NCI-H2029 (cell line): ENCODE data around the gene EDDM13.
"Not testable (repeated sequence)": the region's sequence is repeated elsewhere in the genome, so short reads cannot be mapped to it uniquely, and the experiment has no call there.

ENCODE experiments used
- DNase-seq: peaks from one replicate; lab custom pipeline; 2025; lab: John Stamatoyannopoulos, UW

Gene EDDM13

GRCh38 chr19:56321989-56322440, 49.5 kb downstream of the EDDM13 start:
- DNase-seq, result no peak

GRCh38 chr19:56324436-56324835, 51.9 kb downstream of the EDDM13 start:
- no peak for DNase-seq

- DNase-seq, result no peak
Observed at GRCh38 chr19:56332695-56333094, 60.1 kb downstream of the EDDM13 start.

DNA sequence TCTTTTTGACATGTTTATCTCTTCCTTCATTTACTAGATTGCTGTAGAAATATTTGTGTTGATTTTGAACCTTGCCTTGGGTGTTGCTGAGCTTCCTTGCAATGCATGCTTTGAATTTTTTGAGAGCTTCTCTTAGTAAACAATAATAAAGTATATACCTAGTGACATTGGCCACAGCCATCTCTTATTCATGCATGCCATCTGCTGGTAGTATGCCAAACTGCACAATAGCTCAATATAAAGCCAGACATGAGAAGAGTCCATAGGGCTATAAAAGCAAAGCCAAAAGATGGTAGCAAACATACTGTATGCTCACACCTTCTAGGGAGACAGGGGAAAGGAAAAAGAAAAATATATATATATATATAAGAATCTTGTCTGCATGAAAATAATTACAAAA, 61.0 kb downstream of the EDDM13 start:
- peak; percentile 40 for DNase-seq

DNA sequence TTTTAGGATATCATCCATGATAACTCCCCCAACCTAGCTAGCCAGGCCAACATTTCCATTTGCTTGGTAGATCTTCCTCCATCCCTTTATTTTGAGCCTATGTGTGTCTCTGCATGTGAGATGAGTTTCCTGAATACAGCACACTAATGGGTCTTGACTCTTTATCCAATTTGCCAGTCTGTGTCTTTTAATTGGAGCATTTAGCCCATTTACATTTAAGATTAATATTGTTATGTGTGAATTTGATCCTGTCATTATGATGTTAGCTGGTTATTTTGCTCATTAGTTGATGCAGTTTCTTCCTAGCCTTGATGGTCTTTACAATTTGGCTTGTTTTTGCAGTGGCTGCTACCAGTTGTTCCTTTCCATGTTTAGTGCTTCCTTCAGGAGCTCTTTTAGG, 62.8 kb downstream of the EDDM13 start:
- DNase-seq, result not testable (repeated sequence)

DNA sequence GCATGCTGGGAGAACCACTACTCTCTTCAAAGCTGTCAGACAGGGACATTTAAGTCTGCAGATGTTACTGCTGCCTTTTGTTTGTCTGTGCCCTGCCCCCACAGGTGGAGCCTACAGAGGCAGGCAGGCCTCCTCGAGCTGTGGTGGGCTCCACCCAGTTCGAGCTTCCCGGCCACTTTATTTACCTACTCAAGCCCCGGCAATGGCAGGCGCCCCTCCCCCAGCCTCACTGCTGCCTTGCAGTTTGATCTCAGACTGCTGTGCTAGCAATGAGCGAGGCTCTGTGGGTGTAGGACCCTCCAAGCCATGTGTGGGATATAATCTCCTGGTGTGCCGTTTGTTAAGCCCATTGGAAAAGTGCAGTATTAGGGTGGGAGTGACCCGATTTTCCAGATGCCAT, 64.5 kb downstream of the EDDM13 start:
- DNase-seq, result not testable (repeated sequence)

DNA sequence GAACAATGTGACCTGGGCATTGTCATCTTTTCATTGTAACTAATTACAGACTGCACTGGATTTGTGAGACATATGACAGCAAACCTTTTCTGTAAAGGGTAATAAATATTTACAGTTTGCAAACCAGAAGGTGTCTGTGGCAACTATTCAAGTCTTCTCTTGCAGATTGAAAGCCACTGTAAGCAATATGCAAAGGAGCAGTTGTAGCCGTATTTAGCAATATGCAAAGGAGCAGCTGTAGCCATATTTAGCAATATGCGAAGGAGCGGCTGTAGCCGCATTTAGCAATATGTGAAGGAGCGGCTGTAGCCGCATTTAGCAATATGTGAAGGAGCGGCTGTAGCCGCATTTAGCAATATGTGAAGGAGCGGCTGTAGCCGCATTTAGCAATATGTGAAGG, 66.5 kb downstream of the EDDM13 start:
- not testable (repeated sequence) for DNase-seq

DNA sequence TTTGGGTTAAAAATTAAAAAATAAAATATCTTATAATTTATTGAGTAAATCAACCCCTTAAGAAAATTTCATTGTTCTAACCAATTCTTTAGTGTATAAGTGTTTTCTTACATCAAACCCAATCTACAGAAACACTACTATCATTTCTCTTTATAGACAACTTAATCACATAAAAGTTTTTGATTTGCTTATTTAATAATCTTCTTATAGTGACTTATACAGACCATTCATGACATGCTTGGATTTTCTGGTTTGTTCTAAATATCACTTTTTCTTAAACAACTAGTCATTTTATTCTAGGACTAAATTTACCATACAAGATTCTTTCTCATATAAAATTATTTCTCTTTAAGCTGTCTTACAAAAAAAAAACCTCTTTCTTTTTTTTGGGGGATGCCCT, 69.4 kb downstream of the EDDM13 start:
- DNase-seq, result no peak

- DNase-seq, result no peak
Observed at GRCh38 chr19:56347163-56347778, 74.7 kb downstream of the EDDM13 start.

GRCh38 chr19:56348289-56348877, 75.8 kb downstream of the EDDM13 start:
- no peak for DNase-seq

GRCh38 chr19:56350416-56351045, 78.0 kb downstream of the EDDM13 start:
- peak; percentile 4 for DNase-seq

- no peak for DNase-seq
Observed at GRCh38 chr19:56351208-56351607, 78.7 kb downstream of the EDDM13 start.

DNA sequence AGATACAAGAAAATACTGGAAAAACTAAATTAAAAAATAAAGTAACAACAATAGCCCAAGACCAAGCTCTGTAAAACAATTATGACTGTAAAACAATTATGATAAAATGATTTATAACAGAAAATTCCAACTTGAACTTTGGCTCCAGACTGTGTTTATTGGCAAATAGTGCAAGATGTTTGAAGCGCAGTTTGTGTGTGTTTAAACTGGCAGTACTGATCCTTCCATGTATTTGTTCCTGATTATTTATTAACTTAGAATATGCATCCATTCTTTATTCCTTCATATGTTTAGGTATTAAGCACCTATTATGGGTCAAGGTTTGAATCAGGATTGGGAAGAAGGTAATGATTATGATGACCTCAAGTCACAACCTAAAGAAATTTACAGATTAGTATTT, 83.0 kb downstream of the EDDM13 start:
- DNase-seq, result no peak

- no peak for DNase-seq
Observed at GRCh38 chr19:56356944-56357343, 84.4 kb downstream of the EDDM13 start.
